Measurements from ENCODE around the gene SMYD3. TPM values are rescaled to one million over a fixed set of nuclear protein-coding genes. Genes with fewer than 3 reads are reported as not detected.

The SMYD3 gene
- total RNA-seq, 1 donor from 2014 or later, result 80.8 TPM

- H3K4me3 ChIP-seq (ENCODE audit: insufficient read depth, low read depth, low read length), result no peak overlapping the region
Measured at GRCh38 chr1:245963649-245964048, 543.4 kb downstream of the SMYD3 start.

DNA sequence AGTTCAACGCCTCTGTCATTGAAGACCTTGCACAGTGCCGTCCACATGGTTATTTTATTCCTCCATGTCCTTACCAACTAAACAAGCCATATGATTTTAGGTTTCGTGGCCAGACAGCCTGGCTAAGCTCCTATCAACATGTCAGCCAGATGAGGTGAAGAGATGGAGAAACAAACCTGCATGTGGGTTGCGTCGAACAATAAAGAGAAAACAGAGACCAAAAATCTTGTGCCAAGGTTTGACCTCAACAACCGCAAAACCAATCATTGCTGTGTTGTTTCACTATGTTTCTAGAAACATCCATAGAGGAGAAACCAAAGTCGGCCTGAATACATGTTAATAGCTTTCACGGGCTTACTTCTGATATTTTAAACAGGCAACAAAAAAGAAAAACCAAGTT is 544.6 kb downstream of the SMYD3 start:
- Histone ChIP-seq H3K4me1 (ENCODE audit: insufficient read depth, low read length) (no peaks in the 10 kb centered on the region), H3K4me2 (ENCODE audit: low read length) (no peak overlapping the region), H3K27me3 (ENCODE audit: insufficient read depth, low read length) (no peaks in the 10 kb centered on the region), H2AFZ (ENCODE audit: low read depth, low read length) (no peak overlapping the region), H3K36me3 (ENCODE audit: insufficient read depth, low read length) (no peaks in the 10 kb centered on the region), H3K27ac (ENCODE audit: low read depth, low read length) (no peak overlapping the region), H4K20me1 (ENCODE audit: insufficient read depth, low read length) (no peaks in the 10 kb centered on the region), H3K9ac (ENCODE audit: low read length) (no peak overlapping the region), H3K9me3 (ENCODE audit: insufficient read depth, low read depth, low read length) (no peaks in the 10 kb centered on the region), H3K79me2 (ENCODE audit: insufficient read depth, low read length) (no peaks in the 10 kb centered on the region), H3K4me3 (ENCODE audit: insufficient read depth, low read depth, low read length) (no peak overlapping the region)
- no peak overlapping the region for H3K27ac Mint-ChIP-seq (ENCODE audit: unreplicated experiment)
- no peak for DNase-seq (ENCODE audit: low read depth)
- peaks cover 6% of the 10 kb centered on the region for H3K36me3 Mint-ChIP-seq (ENCODE audit: low read depth, unreplicated experiment)
- no peaks in the 10 kb centered on the region for H3K27me3 Mint-ChIP-seq (ENCODE audit: low read depth, unreplicated experiment)
- TF ChIP-seq CTCF (IDR thresholded peaks at IDR 0.05; ENCODE audit: insufficient read depth, low read depth, low read length), result no peak
- TF ChIP-seq EZH2 (IDR thresholded peaks at IDR 0.05; ENCODE audit: insufficient read depth, low read length), result no peak
- H3K9me3 Mint-ChIP-seq (ENCODE audit: unreplicated experiment), result no peaks in the 10 kb centered on the region
- peaks cover 12% of the 10 kb centered on the region for H3K4me1 Mint-ChIP-seq (ENCODE audit: low read depth, unreplicated experiment)
- H3K4me3 Mint-ChIP-seq (ENCODE audit: unreplicated experiment), result no peak overlapping the region
- FAIRE-seq, result no peak

More at GRCh38 chr1:245963649-245964048, 543.4 kb downstream of the SMYD3 start:
- H3K4me3 Mint-ChIP-seq (ENCODE audit: unreplicated experiment), result no peak overlapping the region
- Histone ChIP-seq H3K36me3 (ENCODE audit: insufficient read depth, low read length) (no peaks in the 10 kb centered on the region), H3K27ac (ENCODE audit: low read depth, low read length) (no peak overlapping the region), H3K4me2 (ENCODE audit: low read length) (no peak overlapping the region), H3K79me2 (ENCODE audit: insufficient read depth, low read length) (no peaks in the 10 kb centered on the region), H3K9ac (ENCODE audit: low read length) (no peak overlapping the region), H2AFZ (ENCODE audit: low read depth, low read length) (no peak overlapping the region), H4K20me1 (ENCODE audit: insufficient read depth, low read length) (no peaks in the 10 kb centered on the region), H3K9me3 (ENCODE audit: insufficient read depth, low read depth, low read length) (no peaks in the 10 kb centered on the region), H3K27me3 (ENCODE audit: insufficient read depth, low read length) (no peaks in the 10 kb centered on the region), H3K4me1 (ENCODE audit: insufficient read depth, low read length) (peaks cover 1% of the 10 kb centered on the region)
- FAIRE-seq, result no peak
- H3K36me3 Mint-ChIP-seq (ENCODE audit: low read depth, unreplicated experiment), result peaks cover 6% of the 10 kb centered on the region
- no peaks in the 10 kb centered on the region for H3K9me3 Mint-ChIP-seq (ENCODE audit: unreplicated experiment)
- H3K27me3 Mint-ChIP-seq (ENCODE audit: low read depth, unreplicated experiment), result no peaks in the 10 kb centered on the region
- no peak for DNase-seq (ENCODE audit: low read depth)
- no peak overlapping the region for H3K27ac Mint-ChIP-seq (ENCODE audit: unreplicated experiment)
- no peak for TF ChIP-seq CTCF (IDR thresholded peaks at IDR 0.05; ENCODE audit: insufficient read depth, low read depth, low read length)
- no peak for TF ChIP-seq EZH2 (IDR thresholded peaks at IDR 0.05; ENCODE audit: insufficient read depth, low read length)
- peaks cover 20% of the 10 kb centered on the region for H3K4me1 Mint-ChIP-seq (ENCODE audit: low read depth, unreplicated experiment)

DNA sequence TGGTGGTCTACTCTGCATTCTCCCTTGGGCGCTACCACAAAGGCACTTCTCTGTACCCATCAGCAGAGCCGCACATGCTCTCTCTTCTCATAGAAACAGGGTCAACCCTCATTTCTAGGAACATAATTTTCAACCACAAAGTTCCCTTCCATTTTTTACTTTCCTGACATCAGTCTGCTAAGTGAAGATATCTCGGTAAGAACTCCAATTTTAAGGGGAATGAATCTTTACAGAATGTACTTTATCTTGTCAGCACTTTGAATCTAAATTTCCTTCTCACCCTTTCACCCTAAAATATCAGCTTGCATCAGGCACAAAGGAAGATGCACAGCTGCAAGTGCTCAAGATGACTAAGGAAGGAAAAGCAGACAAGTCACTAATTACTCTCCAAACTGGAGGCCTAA is 545.9 kb downstream of the SMYD3 start:
- DNase-seq (ENCODE audit: low read depth) (no peak), FAIRE-seq (peak; percentile 9)
- no peaks in the 10 kb centered on the region for H4K20me1 ChIP-seq (ENCODE audit: insufficient read depth, low read length)
- no peaks in the 10 kb centered on the region for H3K9me3 ChIP-seq (ENCODE audit: insufficient read depth, low read depth, low read length)
- H3K27me3 ChIP-seq (ENCODE audit: insufficient read depth, low read length), result no peaks in the 10 kb centered on the region
- H3K4me1 Mint-ChIP-seq (ENCODE audit: low read depth, unreplicated experiment), result peaks cover 12% of the 10 kb centered on the region
- H3K9ac ChIP-seq (ENCODE audit: low read length), result no peak overlapping the region
- H3K9me3 Mint-ChIP-seq (ENCODE audit: unreplicated experiment), result no peaks in the 10 kb centered on the region
- no peak overlapping the region for H3K27ac ChIP-seq (ENCODE audit: low read depth, low read length)
- H3K4me3 ChIP-seq (ENCODE audit: insufficient read depth, low read depth, low read length), result no peak overlapping the region
- H3K27me3 Mint-ChIP-seq (ENCODE audit: low read depth, unreplicated experiment), result no peaks in the 10 kb centered on the region
- no peaks in the 10 kb centered on the region for H3K4me1 ChIP-seq (ENCODE audit: insufficient read depth, low read length)
- H3K4me2 ChIP-seq (ENCODE audit: low read length), result no peak overlapping the region
- H3K36me3 Mint-ChIP-seq (ENCODE audit: low read depth, unreplicated experiment), result peaks cover 6% of the 10 kb centered on the region
- peak overlapping the region; percentile 77 for H3K27ac Mint-ChIP-seq (ENCODE audit: unreplicated experiment)
- no peaks in the 10 kb centered on the region for H3K36me3 ChIP-seq (ENCODE audit: insufficient read depth, low read length)
- no peaks in the 10 kb centered on the region for H3K79me2 ChIP-seq (ENCODE audit: insufficient read depth, low read length)
- TF ChIP-seq EZH2 (IDR thresholded peaks at IDR 0.05; ENCODE audit: insufficient read depth, low read length) (no peak), CTCF (IDR thresholded peaks at IDR 0.05; ENCODE audit: insufficient read depth, low read depth, low read length) (no peak)
- no peak overlapping the region for H2AFZ ChIP-seq (ENCODE audit: low read depth, low read length)
- H3K4me3 Mint-ChIP-seq (ENCODE audit: unreplicated experiment), result no peak overlapping the region

Measured in astrocyte (in vitro differentiated cells and primary cell).